ENCODE results near the gene SIGLECL1.

Gene SIGLECL1

GRCh38 chr19:51272183-51272810, 21.4 kb downstream of the SIGLECL1 start:
- H3K36me3 ChIP-seq (ENCODE audit: control insufficient read depth in 2 of 2, insufficient read depth in 2 of 2, low read length in 2 of 2) = no peaks in the 10 kb centered on the region
- H3K27me3 ChIP-seq (ENCODE audit: control insufficient read depth in 2 of 2, insufficient read depth in 2 of 2, low read length in 2 of 2) = peaks cover 0 to 3% of the 10 kb centered on the region in 2 donors
- H3K4me1 ChIP-seq (ENCODE audit: control insufficient read depth in 2 of 2, insufficient read depth in 2 of 2, low read length in 2 of 2) = no peaks in the 10 kb centered on the region
- no peak overlapping the region for H3K9ac ChIP-seq (ENCODE audit: low read depth in 1 of 2, low read length in 2 of 2)
- H3K27ac ChIP-seq (ENCODE audit: low read depth in 2 of 2, low read length in 2 of 2) = no peak overlapping the region
- no peak overlapping the region for H3K4me3 ChIP-seq (ENCODE audit: low read length in 2 of 2)
- H3K9me3 ChIP-seq (ENCODE audit: control insufficient read depth in 2 of 2, low read length in 2 of 2) = no peaks in the 10 kb centered on the region

DNA sequence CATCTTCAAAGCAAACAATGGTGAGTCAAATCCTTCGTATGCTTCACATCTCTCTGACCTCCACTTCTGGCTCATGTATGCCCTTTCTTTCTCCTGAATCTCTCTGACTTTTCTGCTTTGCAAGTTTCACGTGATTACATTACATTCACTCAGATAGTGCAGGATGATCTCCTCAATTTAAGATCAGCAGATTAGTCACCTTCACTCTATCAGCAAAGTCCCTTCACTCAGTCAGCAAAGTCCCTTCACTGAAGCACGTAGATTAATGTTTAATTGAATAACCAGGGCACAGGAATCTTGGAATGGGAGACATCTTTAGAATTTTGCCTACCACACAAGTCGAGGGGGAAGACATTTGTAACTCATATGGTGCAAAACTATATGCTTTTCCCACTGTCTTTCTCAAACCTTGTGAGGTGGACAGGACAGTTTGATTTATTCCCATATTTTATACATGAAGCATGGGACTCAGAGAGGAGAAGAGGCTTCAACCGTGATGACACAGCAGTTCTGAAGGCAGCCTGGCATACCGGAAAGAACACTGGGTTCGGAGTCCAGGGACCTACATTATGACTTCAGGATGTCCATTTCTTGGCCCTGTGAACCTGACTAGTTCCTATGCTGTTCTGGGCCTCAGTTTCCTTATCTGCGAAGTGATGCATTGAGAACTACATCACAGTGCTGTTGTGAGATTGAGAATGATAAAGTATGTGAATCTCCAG, 23.3 kb downstream of the SIGLECL1 start:
- Histone ChIP-seq H3K9me3 (ENCODE audit: control insufficient read depth in 2 of 2, low read length in 2 of 2) (no peaks in the 10 kb centered on the region), H3K9ac (ENCODE audit: low read depth in 1 of 2, low read length in 2 of 2) (no peak overlapping the region), H3K27ac (ENCODE audit: low read depth in 2 of 2, low read length in 2 of 2) (no peak overlapping the region), H3K4me1 (ENCODE audit: control insufficient read depth in 2 of 2, insufficient read depth in 2 of 2, low read length in 2 of 2) (no peaks in the 10 kb centered on the region), H3K4me3 (ENCODE audit: low read length in 2 of 2) (no peak overlapping the region), H3K36me3 (ENCODE audit: control insufficient read depth in 2 of 2, insufficient read depth in 2 of 2, low read length in 2 of 2) (no peaks in the 10 kb centered on the region), H3K27me3 (ENCODE audit: control insufficient read depth in 2 of 2, insufficient read depth in 2 of 2, low read length in 2 of 2) (peaks cover 0 to 3% of the 10 kb centered on the region in 2 donors)

- no peak overlapping the region for H3K9ac ChIP-seq (ENCODE audit: low read depth in 1 of 2, low read length in 2 of 2)
- no peaks in the 10 kb centered on the region for H3K27me3 ChIP-seq (ENCODE audit: control insufficient read depth in 2 of 2, insufficient read depth in 2 of 2, low read length in 2 of 2)
- H3K27ac ChIP-seq (ENCODE audit: low read depth in 2 of 2, low read length in 2 of 2) = no peak overlapping the region
- H3K4me3 ChIP-seq (ENCODE audit: low read length in 2 of 2) = no peak overlapping the region
- peaks cover 0 to 3% of the 10 kb centered on the region in 2 donors for H3K9me3 ChIP-seq (ENCODE audit: control insufficient read depth in 2 of 2, low read length in 2 of 2)
- no peaks in the 10 kb centered on the region for H3K4me1 ChIP-seq (ENCODE audit: control insufficient read depth in 2 of 2, insufficient read depth in 2 of 2, low read length in 2 of 2)
- no peaks in the 10 kb centered on the region for H3K36me3 ChIP-seq (ENCODE audit: control insufficient read depth in 2 of 2, insufficient read depth in 2 of 2, low read length in 2 of 2)
Measured at GRCh38 chr19:51277112-51277511, 26.2 kb downstream of the SIGLECL1 start.

- Histone ChIP-seq H3K9ac (ENCODE audit: low read depth in 1 of 2, low read length in 2 of 2) (no peak overlapping the region), H3K9me3 (ENCODE audit: control insufficient read depth in 2 of 2, low read length in 2 of 2) (peaks cover 0 to 3% of the 10 kb centered on the region in 2 donors), H3K4me1 (ENCODE audit: control insufficient read depth in 2 of 2, insufficient read depth in 2 of 2, low read length in 2 of 2) (no peaks in the 10 kb centered on the region), H3K36me3 (ENCODE audit: control insufficient read depth in 2 of 2, insufficient read depth in 2 of 2, low read length in 2 of 2) (no peaks in the 10 kb centered on the region), H3K27ac (ENCODE audit: low read depth in 2 of 2, low read length in 2 of 2) (no peak overlapping the region), H3K27me3 (ENCODE audit: control insufficient read depth in 2 of 2, insufficient read depth in 2 of 2, low read length in 2 of 2) (no peaks in the 10 kb centered on the region), H3K4me3 (ENCODE audit: low read length in 2 of 2) (no peak overlapping the region)
Measured at GRCh38 chr19:51282335-51282734, 31.5 kb downstream of the SIGLECL1 start.

DNA sequence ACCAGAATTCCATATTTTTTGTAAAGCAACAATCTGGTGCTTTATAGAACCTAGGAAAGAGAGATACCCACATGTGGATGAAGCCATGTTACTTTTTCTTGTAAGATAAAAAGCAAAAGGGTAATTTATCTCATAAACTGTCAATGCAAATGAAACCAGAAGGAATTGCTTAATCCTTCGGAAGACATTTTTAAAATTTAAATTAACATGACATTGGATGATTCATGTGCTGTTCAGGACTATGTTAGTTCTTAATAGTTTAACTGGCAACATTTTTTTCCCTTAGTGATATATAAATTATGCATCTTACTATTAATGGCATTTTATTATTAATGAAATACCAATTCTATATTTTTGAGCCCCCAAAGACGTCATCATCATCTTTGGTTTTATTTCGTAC, 34.8 kb downstream of the SIGLECL1 start:
- no peaks in the 10 kb centered on the region for H3K27me3 ChIP-seq (ENCODE audit: control insufficient read depth in 2 of 2, insufficient read depth in 2 of 2, low read length in 2 of 2)
- no peak overlapping the region for H3K4me3 ChIP-seq (ENCODE audit: low read length in 2 of 2)
- H3K27ac ChIP-seq (ENCODE audit: low read depth in 2 of 2, low read length in 2 of 2) = no peak overlapping the region
- no peaks in the 10 kb centered on the region for H3K4me1 ChIP-seq (ENCODE audit: control insufficient read depth in 2 of 2, insufficient read depth in 2 of 2, low read length in 2 of 2)
- no peak overlapping the region for H3K9ac ChIP-seq (ENCODE audit: low read depth in 1 of 2, low read length in 2 of 2)
- H3K9me3 ChIP-seq (ENCODE audit: control insufficient read depth in 2 of 2, low read length in 2 of 2) = no peaks in the 10 kb centered on the region
- H3K36me3 ChIP-seq (ENCODE audit: control insufficient read depth in 2 of 2, insufficient read depth in 2 of 2, low read length in 2 of 2) = no peaks in the 10 kb centered on the region

- H3K27ac ChIP-seq (ENCODE audit: low read depth in 2 of 2, low read length in 2 of 2) = no peak overlapping the region
- H3K36me3 ChIP-seq (ENCODE audit: control insufficient read depth in 2 of 2, insufficient read depth in 2 of 2, low read length in 2 of 2) = no peaks in the 10 kb centered on the region
- no peaks in the 10 kb centered on the region for H3K9me3 ChIP-seq (ENCODE audit: control insufficient read depth in 2 of 2, low read length in 2 of 2)
- H3K27me3 ChIP-seq (ENCODE audit: control insufficient read depth in 2 of 2, insufficient read depth in 2 of 2, low read length in 2 of 2) = no peaks in the 10 kb centered on the region
- no peaks in the 10 kb centered on the region for H3K4me1 ChIP-seq (ENCODE audit: control insufficient read depth in 2 of 2, insufficient read depth in 2 of 2, low read length in 2 of 2)
- H3K4me3 ChIP-seq (ENCODE audit: low read length in 2 of 2) = no peak overlapping the region
- no peak overlapping the region for H3K9ac ChIP-seq (ENCODE audit: low read depth in 1 of 2, low read length in 2 of 2)
Measured at GRCh38 chr19:51289635-51290034, 38.8 kb downstream of the SIGLECL1 start.

- no peaks in the 10 kb centered on the region for H3K27me3 ChIP-seq (ENCODE audit: control insufficient read depth in 2 of 2, insufficient read depth in 2 of 2, low read length in 2 of 2)
Measured at GRCh38 chr19:51292971-51293370, 42.1 kb downstream of the SIGLECL1 start.

DNA sequence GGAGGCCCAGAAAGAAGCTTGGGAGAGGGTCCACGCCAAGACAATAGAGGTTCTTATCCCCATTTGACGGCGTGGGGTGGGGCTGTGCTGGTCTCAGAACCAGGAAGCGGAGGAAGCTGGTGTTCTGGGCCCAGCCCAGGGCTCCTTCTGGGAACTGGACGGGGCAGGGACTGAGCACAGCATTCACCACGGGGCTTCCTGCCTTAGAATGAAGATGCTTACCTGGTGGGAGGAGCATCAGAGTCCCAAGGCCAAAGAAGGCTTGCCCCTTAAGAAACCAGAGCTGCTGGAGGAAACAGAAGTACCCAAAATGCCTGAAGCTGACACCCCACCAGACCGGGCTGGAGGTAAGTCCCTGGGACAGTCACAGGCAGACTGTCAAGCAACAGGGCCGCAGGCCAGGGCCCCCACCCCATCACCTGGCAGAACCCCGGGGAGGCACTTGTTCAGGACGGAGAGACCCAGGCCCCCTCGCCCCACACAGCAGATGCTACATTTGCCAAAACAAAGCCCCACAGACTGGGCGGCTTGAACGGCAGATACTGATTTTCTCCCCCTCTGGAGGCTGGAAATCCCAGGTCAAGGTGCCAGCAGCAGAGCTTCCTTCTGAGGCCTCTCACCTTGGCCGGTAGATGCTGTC, 42.8 kb downstream of the SIGLECL1 start:
- Histone ChIP-seq H3K27ac (ENCODE audit: low read depth in 2 of 2, low read length in 2 of 2) (no peak overlapping the region), H3K4me1 (ENCODE audit: control insufficient read depth in 2 of 2, insufficient read depth in 2 of 2, low read length in 2 of 2) (no peaks in the 10 kb centered on the region), H3K4me3 (ENCODE audit: low read length in 2 of 2) (no peak overlapping the region), H3K27me3 (ENCODE audit: control insufficient read depth in 2 of 2, insufficient read depth in 2 of 2, low read length in 2 of 2) (no peaks in the 10 kb centered on the region), H3K36me3 (ENCODE audit: control insufficient read depth in 2 of 2, insufficient read depth in 2 of 2, low read length in 2 of 2) (no peaks in the 10 kb centered on the region), H3K9ac (ENCODE audit: low read depth in 1 of 2, low read length in 2 of 2) (no peak overlapping the region), H3K9me3 (ENCODE audit: control insufficient read depth in 2 of 2, low read length in 2 of 2) (no peaks in the 10 kb centered on the region)

More at GRCh38 chr19:51292971-51293370, 42.1 kb downstream of the SIGLECL1 start:
- no peaks in the 10 kb centered on the region for H3K9me3 ChIP-seq (ENCODE audit: control insufficient read depth in 2 of 2, low read length in 2 of 2)
- no peak overlapping the region for H3K9ac ChIP-seq (ENCODE audit: low read depth in 1 of 2, low read length in 2 of 2)
- H3K4me1 ChIP-seq (ENCODE audit: control insufficient read depth in 2 of 2, insufficient read depth in 2 of 2, low read length in 2 of 2) = no peaks in the 10 kb centered on the region
- no peaks in the 10 kb centered on the region for H3K36me3 ChIP-seq (ENCODE audit: control insufficient read depth in 2 of 2, insufficient read depth in 2 of 2, low read length in 2 of 2)
- H3K27ac ChIP-seq (ENCODE audit: low read depth in 2 of 2, low read length in 2 of 2) = no peak overlapping the region
- no peak overlapping the region for H3K4me3 ChIP-seq (ENCODE audit: low read length in 2 of 2)

DNA sequence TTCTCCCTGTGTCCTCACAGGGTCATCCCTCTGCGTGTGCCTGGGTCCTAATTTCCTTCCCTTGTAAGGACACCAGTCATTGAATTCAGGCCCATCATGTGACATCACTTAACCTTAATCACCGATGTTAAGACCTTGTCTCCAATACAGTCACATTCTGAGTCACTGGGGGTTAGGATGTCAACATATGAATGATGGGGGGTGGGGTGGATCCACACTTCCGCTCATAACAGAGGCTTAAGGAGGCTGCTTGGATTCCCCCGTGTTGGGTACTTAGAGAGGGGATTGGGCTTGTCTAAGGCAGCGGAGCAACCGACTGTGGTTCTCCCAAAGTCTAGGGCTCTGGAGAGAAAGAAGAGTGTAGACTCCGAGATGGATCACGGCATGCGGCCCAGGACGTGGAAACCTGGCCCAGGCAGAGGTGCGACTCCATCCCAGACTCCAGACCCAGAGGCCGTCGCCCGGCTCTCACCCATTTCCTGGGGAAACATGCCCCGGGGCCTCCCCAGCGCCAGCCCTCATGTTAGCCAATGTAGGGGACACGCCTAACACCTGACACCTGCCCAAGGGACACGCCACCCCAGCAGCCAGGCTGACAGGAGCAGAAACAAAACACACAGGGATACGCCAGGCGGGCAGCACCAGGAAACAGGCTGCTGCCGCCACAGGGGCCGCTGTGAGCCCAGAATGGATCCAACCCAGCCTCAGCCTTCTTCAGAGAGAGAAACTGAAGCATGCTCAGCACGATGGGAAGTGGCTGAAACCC, 43.5 kb downstream of the SIGLECL1 start:
- no peaks in the 10 kb centered on the region for H3K4me1 ChIP-seq (ENCODE audit: control insufficient read depth in 2 of 2, insufficient read depth in 2 of 2, low read length in 2 of 2)
- no peaks in the 10 kb centered on the region for H3K27me3 ChIP-seq (ENCODE audit: control insufficient read depth in 2 of 2, insufficient read depth in 2 of 2, low read length in 2 of 2)
- no peaks in the 10 kb centered on the region for H3K36me3 ChIP-seq (ENCODE audit: control insufficient read depth in 2 of 2, insufficient read depth in 2 of 2, low read length in 2 of 2)
- no peak overlapping the region for H3K9ac ChIP-seq (ENCODE audit: low read depth in 1 of 2, low read length in 2 of 2)
- H3K4me3 ChIP-seq (ENCODE audit: low read length in 2 of 2) = no peak overlapping the region
- no peak overlapping the region for H3K27ac ChIP-seq (ENCODE audit: low read depth in 2 of 2, low read length in 2 of 2)
- H3K9me3 ChIP-seq (ENCODE audit: control insufficient read depth in 2 of 2, low read length in 2 of 2) = no peaks in the 10 kb centered on the region

GRCh38 chr19:51294977-51295375, 44.1 kb downstream of the SIGLECL1 start:
- H3K4me3 ChIP-seq (ENCODE audit: low read length in 2 of 2) = no peak overlapping the region
- H3K27ac ChIP-seq (ENCODE audit: low read depth in 2 of 2, low read length in 2 of 2) = no peak overlapping the region
- H3K4me1 ChIP-seq (ENCODE audit: control insufficient read depth in 2 of 2, insufficient read depth in 2 of 2, low read length in 2 of 2) = no peaks in the 10 kb centered on the region
- H3K9me3 ChIP-seq (ENCODE audit: control insufficient read depth in 2 of 2, low read length in 2 of 2) = no peaks in the 10 kb centered on the region
- H3K9ac ChIP-seq (ENCODE audit: low read depth in 1 of 2, low read length in 2 of 2) = no peak overlapping the region
- H3K27me3 ChIP-seq (ENCODE audit: control insufficient read depth in 2 of 2, insufficient read depth in 2 of 2, low read length in 2 of 2) = no peaks in the 10 kb centered on the region
- H3K36me3 ChIP-seq (ENCODE audit: control insufficient read depth in 2 of 2, insufficient read depth in 2 of 2, low read length in 2 of 2) = no peaks in the 10 kb centered on the region

Measured in mucosa of rectum (tissue), 2 donors.